ENCODE data around the gene ZFP62.

- TF ChIP-seq CTCF (IDR thresholded peaks at IDR 0.05) = no peak
- no peak for TF ChIP-seq POLR2A (IDR thresholded peaks at IDR 0.05)
These were observed 49.4 kb downstream of the ZFP62 start for GRCh38 chr5:180811623-180812124.

Measured in ovary (tissue), 3 donors.